OCI-LY3 (cell line): Measurements from ENCODE around the gene IQCH.

ENCODE experiments used
- H2AFZ ChIP-seq: fragments of 200-600, 300-600 bp; shearing (Covaris generic); 2 replicates; pipeline ENCODE4 v1.6.0; 2014; ENCODE audit warnings: antibody characterized with exemption, low read depth, low read length
- H3K27ac ChIP-seq: fragments of 200-600, 300-600 bp; sonication (generic); 2 replicates; pipeline ENCODE4 v1.5.1; 2014; ENCODE audit warnings: mild to moderate bottlenecking, low read length, moderate library complexity, mixed read lengths
- H3K27me3 ChIP-seq: fragments of 200-600, 300-600 bp; sonication (generic); 2 replicates; pipeline ENCODE4 v1.6.1; 2014; ENCODE audit warnings: low read depth, low read length, mixed read lengths
- H3K36me3 ChIP-seq: fragments of 200-600, 300-600 bp; sonication (generic); replicated peaks from 2 replicates; pipeline ENCODE3; 2014; ENCODE audit warnings: low read depth, low read length, mixed read lengths
- H3K4me1 ChIP-seq: fragments of 300-600, 200-600 bp; sonication (generic); 2 replicates; pipeline ENCODE4 v1.6.1; 2014; ENCODE audit warnings: low read length, mixed read lengths
- H3K4me2 ChIP-seq: fragments of 200-600, 300-600 bp; sonication (generic); 2 replicates; pipeline ENCODE4 v1.6.1; 2014; ENCODE audit warnings: low read length, mixed read lengths
- H3K4me3 ChIP-seq: fragments of 300-600, 200-600 bp; sonication (generic); 2 replicates; pipeline ENCODE4 v1.5.1; 2014; ENCODE audit warnings: antibody characterized with exemption, mild to moderate bottlenecking, low read length, moderate library complexity
- H3K79me2 ChIP-seq: fragments of 300-600, 200-600 bp; shearing (Covaris generic); 2 replicates; pipeline ENCODE4 v1.6.1; 2014; ENCODE audit warnings: mild to moderate bottlenecking, low read length, mixed read lengths
- H3K9ac ChIP-seq: fragments of 300-600, 200-600 bp; shearing (Covaris generic); 2 replicates; pipeline ENCODE4 v1.6.0; 2014; ENCODE audit warnings: mild to moderate bottlenecking, low read length, moderate library complexity
- H3K9me3 ChIP-seq: fragments of 200-600, 300-600 bp; shearing (Covaris generic); 2 replicates; pipeline ENCODE4 v1.6.1; 2014; ENCODE audit warnings: low read length, mixed read lengths; ENCODE audit not compliant: insufficient read depth
- H4K20me1 ChIP-seq: fragments of 200-600, 300-600 bp; sonication (generic); 2 replicates; pipeline ENCODE4 v1.6.1; 2016; ENCODE audit warnings: low read length, mixed read lengths; ENCODE audit not compliant: insufficient read depth
- EZH2phosphoT487 ChIP-seq: fragments of 200-600 bp; shearing (Covaris generic); IDR thresholded peaks from 2 replicates; pipeline ENCODE4 v1.6.1; 2018; ENCODE audit warnings: antibody characterized with exemption, mixed run types, low read depth
- TF ChIP-seq, protein P1 (sequence below): fragments of 200-600, 300-600 bp; sonication (generic); IDR thresholded peaks from 2 replicates; pipeline ENCODE4 v1.5.1; 2014; ENCODE audit warnings: antibody characterized with exemption, low read length, low read depth

Gene IQCH

GRCh38 chr15:67401336-67401735 is 146.8 kb downstream of the IQCH start:
- Histone ChIP-seq H3K36me3 (no peaks in the 10 kb centered on the region), H4K20me1 (no peaks in the 10 kb centered on the region), H2AFZ (no peak overlapping the region), H3K79me2 (no peaks in the 10 kb centered on the region), H3K4me3 (no peak overlapping the region), H3K4me1 (no peaks in the 10 kb centered on the region), H3K9me3 (no peaks in the 10 kb centered on the region), H3K27me3 (no peaks in the 10 kb centered on the region), H3K4me2 (no peak overlapping the region), H3K9ac (no peak overlapping the region), H3K27ac (no peak overlapping the region)
- TF ChIP-seq, protein P1, sequence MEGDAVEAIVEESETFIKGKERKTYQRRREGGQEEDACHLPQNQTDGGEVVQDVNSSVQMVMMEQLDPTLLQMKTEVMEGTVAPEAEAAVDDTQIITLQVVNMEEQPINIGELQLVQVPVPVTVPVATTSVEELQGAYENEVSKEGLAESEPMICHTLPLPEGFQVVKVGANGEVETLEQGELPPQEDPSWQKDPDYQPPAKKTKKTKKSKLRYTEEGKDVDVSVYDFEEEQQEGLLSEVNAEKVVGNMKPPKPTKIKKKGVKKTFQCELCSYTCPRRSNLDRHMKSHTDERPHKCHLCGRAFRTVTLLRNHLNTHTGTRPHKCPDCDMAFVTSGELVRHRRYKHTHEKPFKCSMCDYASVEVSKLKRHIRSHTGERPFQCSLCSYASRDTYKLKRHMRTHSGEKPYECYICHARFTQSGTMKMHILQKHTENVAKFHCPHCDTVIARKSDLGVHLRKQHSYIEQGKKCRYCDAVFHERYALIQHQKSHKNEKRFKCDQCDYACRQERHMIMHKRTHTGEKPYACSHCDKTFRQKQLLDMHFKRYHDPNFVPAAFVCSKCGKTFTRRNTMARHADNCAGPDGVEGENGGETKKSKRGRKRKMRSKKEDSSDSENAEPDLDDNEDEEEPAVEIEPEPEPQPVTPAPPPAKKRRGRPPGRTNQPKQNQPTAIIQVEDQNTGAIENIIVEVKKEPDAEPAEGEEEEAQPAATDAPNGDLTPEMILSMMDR, result no peak
- TF ChIP-seq EZH2phosphoT487, result no peak

GRCh38 chr15:67403428-67404154 is 149.0 kb downstream of the IQCH start:
- Histone ChIP-seq H3K9me3 (no peaks in the 10 kb centered on the region), H3K4me1 (peaks cover 8% of the 10 kb centered on the region; the same call in 1 of the 2 replicates), H3K79me2 (no peaks in the 10 kb centered on the region), H3K4me3 (no peak overlapping the region), H4K20me1 (no peaks in the 10 kb centered on the region), H3K36me3 (no peaks in the 10 kb centered on the region), H3K9ac (no peak overlapping the region), H3K27me3 (no peaks in the 10 kb centered on the region), H2AFZ (no peak overlapping the region), H3K27ac (no peak overlapping the region), H3K4me2 (no peak overlapping the region)
- TF ChIP-seq, protein P1, result no peak
- TF ChIP-seq EZH2phosphoT487, result no peak

GRCh38 chr15:67405208-67406191 is 150.9 kb downstream of the IQCH start:
- H3K36me3 ChIP-seq, result no peaks in the 10 kb centered on the region
- no peaks in the 10 kb centered on the region for H3K79me2 ChIP-seq
- no peak overlapping the region for H3K4me2 ChIP-seq
- TF ChIP-seq, protein P1, result no peak
- TF ChIP-seq EZH2phosphoT487, result no peak
- H3K27me3 ChIP-seq, result no peaks in the 10 kb centered on the region
- no peak overlapping the region for H3K27ac ChIP-seq
- peaks cover 8% of the 10 kb centered on the region; the same call in 1 of the 2 replicates for H3K4me1 ChIP-seq
- H3K4me3 ChIP-seq, result no peak overlapping the region
- no peaks in the 10 kb centered on the region for H4K20me1 ChIP-seq
- no peak overlapping the region for H3K9ac ChIP-seq
- H3K9me3 ChIP-seq, result no peaks in the 10 kb centered on the region
- H2AFZ ChIP-seq, result no peak overlapping the region

- TF ChIP-seq EZH2phosphoT487, result no peak
- TF ChIP-seq, protein P1, result no peak
- Histone ChIP-seq H3K27me3 (no peaks in the 10 kb centered on the region), H4K20me1 (no peaks in the 10 kb centered on the region), H3K9me3 (no peaks in the 10 kb centered on the region), H3K79me2 (no peaks in the 10 kb centered on the region), H3K4me2 (no peak overlapping the region), H3K9ac (no peak overlapping the region), H2AFZ (no peak overlapping the region), H3K4me1 (peaks cover 8% of the 10 kb centered on the region; the same call in 1 of the 2 replicates), H3K4me3 (no peak overlapping the region), H3K36me3 (no peaks in the 10 kb centered on the region), H3K27ac (no peak overlapping the region)
These were observed 151.8 kb downstream of the IQCH start for GRCh38 chr15:67406257-67406861.
